GM23338 (cell line): ENCODE measurements around the gene VOPP1. TPM values are rescaled to one million over a fixed set of nuclear protein-coding genes. Genes with fewer than 3 reads are reported as not detected.
A peak's percentile ranks its signal among the peaks of the same experiment; 100 is the strongest.

ENCODE experiments used
- ATAC-seq: fragments of 200-7000 bp; cut with Tn5 transposase; 3 replicates; pipeline ENCODE4 v1.9.1; 2020
- DNase-seq: peaks from one replicate; pipeline ENCODE4 v3.0.0-alpha.2; 2015; ENCODE audit warnings: low spot score
- H2AFZ ChIP-seq: fragments of 200-600 bp; sonication (generic); 2 replicates; pipeline ENCODE4 v1.8.0; 2016; ENCODE audit warnings: antibody characterized with exemption, mild to moderate bottlenecking, moderate library complexity
- H3F3A ChIP-seq: fragments of 200-600 bp; sonication (generic); replicated peaks from 2 replicates; pipeline ENCODE4 v1.8.0; 2017; ENCODE audit warnings: antibody characterized with exemption, mixed run types, low read depth
- H3K27ac ChIP-seq: fragments of 200-600 bp; sonication (generic); 2 replicates; pipeline ENCODE4 v1.6.1; 2016; ENCODE audit warnings: low read depth
- H3K27me3 ChIP-seq: fragments of 200-600 bp; sonication (generic); 2 replicates; pipeline ENCODE4 v1.8.0; 2016; ENCODE audit warnings: mild to moderate bottlenecking, mixed run types, moderate library complexity; ENCODE audit not compliant: insufficient read depth
- H3K36me3 ChIP-seq: fragments of 200-600 bp; sonication (generic); 2 replicates; pipeline ENCODE4 v1.8.0; 2016; ENCODE audit warnings: mild to moderate bottlenecking; ENCODE audit not compliant: insufficient read depth
- H3K4me1 ChIP-seq: fragments of 200-600 bp; sonication (generic); 2 replicates; pipeline ENCODE4 v1.8.0; 2016; ENCODE audit warnings: mild to moderate bottlenecking, moderate library complexity; ENCODE audit not compliant: insufficient read depth
- H3K4me2 ChIP-seq: fragments of 200-600 bp; sonication (generic); 2 replicates; pipeline ENCODE4 v1.7.1; 2017; ENCODE audit warnings: mixed run types
- H3K4me3 ChIP-seq: fragments of 200-600 bp; sonication (generic); 2 replicates; pipeline ENCODE4 v1.6.1; 2016; ENCODE audit warnings: mixed run types
- H3K79me2 ChIP-seq: fragments of 200-600 bp; sonication (generic); replicated peaks from 2 replicates; pipeline ENCODE4 v1.8.0; 2017; ENCODE audit warnings: mild to moderate bottlenecking; ENCODE audit not compliant: insufficient read depth
- H3K9me2 ChIP-seq: fragments of 200-600 bp; sonication (generic); 2 replicates; pipeline ENCODE4 v1.8.0; 2017; ENCODE audit not compliant: insufficient read depth
- H4K20me1 ChIP-seq: fragments of 200-600 bp; sonication (generic); replicated peaks from 2 replicates; pipeline ENCODE4 v1.8.0; 2017; ENCODE audit warnings: mild to moderate bottlenecking; ENCODE audit not compliant: insufficient read depth
- H3K27ac Mint-ChIP-seq: 2 replicates; pipeline ENCODE4 v1.8.0; 2020; ENCODE audit warnings: inconsistent platforms, mild to moderate bottlenecking, moderate library complexity, mixed read lengths
- H3K27me3 Mint-ChIP-seq: 3 replicates; pipeline ENCODE4 v1.8.0; 2022; ENCODE audit warnings: low read depth, mild to moderate bottlenecking, moderate library complexity, mixed read lengths, inconsistent platforms; ENCODE audit not compliant: insufficient read depth, poor library complexity
- H3K36me3 Mint-ChIP-seq: 3 replicates; pipeline ENCODE4 v1.8.0; 2021; ENCODE audit warnings: low read depth, mild to moderate bottlenecking, inconsistent platforms, moderate library complexity, mixed read lengths
- H3K4me1 Mint-ChIP-seq: 3 replicates; pipeline ENCODE4 v1.8.0; 2020; ENCODE audit warnings: mild to moderate bottlenecking, inconsistent platforms, mixed read lengths
- H3K4me3 Mint-ChIP-seq: 3 replicates; pipeline ENCODE4 v1.8.0; 2021; ENCODE audit warnings: moderate library complexity, mild to moderate bottlenecking, inconsistent platforms, mixed read lengths
- H3K9me3 Mint-ChIP-seq: 3 replicates; pipeline ENCODE4 v1.8.0; 2020; ENCODE audit warnings: moderate library complexity, mild to moderate bottlenecking, inconsistent platforms, mixed read lengths
- CREB1 ChIP-seq: fragments of 250-450 bp; sonication (Bioruptor Pico); IDR thresholded peaks from 2 replicates; pipeline ENCODE4 v1.5.0; 2020; ENCODE audit warnings: low read depth, mild to moderate bottlenecking, moderate library complexity
- EZH2 ChIP-seq: fragments of 200-600 bp; sonication (generic); IDR thresholded peaks from one replicate; pipeline ENCODE4 v1.8.0; 2017; ENCODE audit warnings: antibody characterized with exemption, mild to moderate bottlenecking, low read depth; ENCODE audit not compliant: unreplicated experiment
- EZH2phosphoT487 ChIP-seq: fragments of 200-600 bp; sonication (generic); IDR thresholded peaks from one replicate; pipeline ENCODE4 v1.8.1; 2018; ENCODE audit warnings: antibody characterized with exemption; ENCODE audit not compliant: unreplicated experiment
- JUNB ChIP-seq: IDR thresholded peaks from one replicate; pipeline ENCODE4 v1.6.1; 2016; ENCODE audit warnings: antibody characterized with exemption; ENCODE audit not compliant: unreplicated experiment
- NANOG ChIP-seq: IDR thresholded peaks from 2 replicates; pipeline ENCODE4 v1.6.1; 2016; ENCODE audit warnings: antibody characterized with exemption, borderline replicate concordance
- POLR2AphosphoS5 ChIP-seq: IDR thresholded peaks from 2 replicates; pipeline ENCODE4 v1.6.1; 2016; ENCODE audit warnings: antibody characterized with exemption, low read depth
- REST ChIP-seq: IDR thresholded peaks from one replicate; pipeline ENCODE4 v1.6.1; 2018; ENCODE audit warnings: antibody characterized with exemption; ENCODE audit not compliant: unreplicated experiment
- ZNF114 ChIP-seq: fragments of 250-450 bp; sonication (Bioruptor Pico); IDR thresholded peaks from 2 replicates; pipeline ENCODE4 v1.5.0; 2020; ENCODE audit warnings: mild to moderate bottlenecking, moderate library complexity
- ZNF331 ChIP-seq: fragments of 250-450 bp; sonication (Bioruptor Pico); IDR thresholded peaks from 2 replicates; pipeline ENCODE4 v1.5.0; 2020; ENCODE audit warnings: low read depth, mild to moderate bottlenecking, moderate library complexity
- polyA plus RNA-seq: library from polyadenylated mRNA; unstranded; fragments of >200 nt; fragmentation: Nextera tagmentation; extraction: Ambion mirVana; gene quantifications from 2 replicates; pipeline ENCODE4 v1.2.1, GENCODE V29; 2016
- total RNA-seq: library from RNA; depleted of rRNA; stranded (reverse); fragments of >200 nt; shearing (Covaris generic); gene quantifications from 2 replicates; pipeline ENCODE4 v1.2.3, GENCODE V29; 2014
- TF ChIP-seq, protein P1 (sequence below): IDR thresholded peaks from 2 replicates; pipeline ENCODE4 v1.6.1; 2016; ENCODE audit warnings: antibody characterized with exemption
- TF ChIP-seq, protein P2 (sequence below): fragments of 250-450 bp; sonication (Bioruptor Pico); IDR thresholded peaks from 2 replicates; pipeline ENCODE4 v1.5.0; 2020; ENCODE audit warnings: mild to moderate bottlenecking, moderate library complexity

VOPP1 gene
- total and polyA plus RNA-seq, 2 experiments from 2014 or later: 28.2 to 73.7 TPM

DNA sequence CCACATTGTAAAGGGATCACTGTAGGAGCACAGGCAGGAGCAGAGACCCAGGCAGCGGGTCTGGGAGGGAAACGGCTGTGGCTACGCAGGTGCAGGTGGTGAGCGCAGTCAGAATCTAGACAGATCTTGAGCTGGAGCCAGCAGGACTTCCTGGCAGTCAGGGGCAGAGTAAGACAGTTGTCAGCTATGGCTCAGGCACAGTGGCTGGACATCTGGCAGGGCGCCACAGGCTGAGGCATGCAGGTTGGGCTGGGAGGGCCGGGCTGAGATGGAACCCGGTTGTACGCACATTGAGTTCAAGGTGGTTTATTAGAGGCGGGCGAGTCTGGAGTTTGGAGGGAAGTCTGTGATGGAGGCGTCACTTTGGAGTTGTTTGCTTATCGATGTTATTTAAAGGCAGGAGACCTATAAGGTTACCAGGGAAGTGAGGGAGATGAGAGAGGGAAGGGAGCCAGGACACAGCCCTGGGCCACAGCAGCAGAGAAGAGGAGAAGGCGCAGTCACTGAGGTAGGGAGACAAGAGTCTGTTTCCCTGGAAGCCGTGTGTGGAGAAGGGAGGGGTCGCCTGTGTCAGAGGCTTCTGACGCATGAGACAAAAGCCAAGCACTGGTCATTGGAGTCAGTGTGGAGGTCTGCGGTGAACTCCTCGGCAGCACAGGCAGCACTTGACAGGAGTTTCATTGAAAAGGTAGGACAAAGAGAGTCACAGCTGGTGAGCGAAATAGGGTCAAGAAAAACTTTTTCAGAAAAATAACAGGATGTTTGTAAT, 133.4 kb downstream of the VOPP1 start:
- Mint-ChIP-seq H3K4me3 (no peak overlapping the region), H3K27ac (no peak overlapping the region), H3K9me3 (no peaks in the 10 kb centered on the region), H3K36me3 (no peaks in the 10 kb centered on the region), H3K4me1 (peaks cover 6% of the 10 kb centered on the region; the same call in 2 of the 3 replicates), H3K27me3 (peaks cover 13% of the 10 kb centered on the region)
- ATAC-seq (peak; percentile 26; the same call in 2 of the 3 replicates), DNase-seq (no peak)
- H3F3A ChIP-seq: no peaks in the 10 kb centered on the region
- H3K9me2 ChIP-seq: no peaks in the 10 kb centered on the region
- H3K4me1 ChIP-seq: no peaks in the 10 kb centered on the region
- TF ChIP-seq EZH2phosphoT487 (no peak), ZNF114 (CRISPR knock-in tag) (no peak), JUNB (no peak), ZNF331 (CRISPR knock-in tag) (no peak), POLR2AphosphoS5 (no peak), REST (no peak), EZH2 (no peak), CREB1 (CRISPR knock-in tag) (no peak), NANOG (no peak)
- TF ChIP-seq, protein P1, sequence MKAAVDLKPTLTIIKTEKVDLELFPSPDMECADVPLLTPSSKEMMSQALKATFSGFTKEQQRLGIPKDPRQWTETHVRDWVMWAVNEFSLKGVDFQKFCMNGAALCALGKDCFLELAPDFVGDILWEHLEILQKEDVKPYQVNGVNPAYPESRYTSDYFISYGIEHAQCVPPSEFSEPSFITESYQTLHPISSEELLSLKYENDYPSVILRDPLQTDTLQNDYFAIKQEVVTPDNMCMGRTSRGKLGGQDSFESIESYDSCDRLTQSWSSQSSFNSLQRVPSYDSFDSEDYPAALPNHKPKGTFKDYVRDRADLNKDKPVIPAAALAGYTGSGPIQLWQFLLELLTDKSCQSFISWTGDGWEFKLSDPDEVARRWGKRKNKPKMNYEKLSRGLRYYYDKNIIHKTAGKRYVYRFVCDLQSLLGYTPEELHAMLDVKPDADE: no peak
- TF ChIP-seq, protein P2, sequence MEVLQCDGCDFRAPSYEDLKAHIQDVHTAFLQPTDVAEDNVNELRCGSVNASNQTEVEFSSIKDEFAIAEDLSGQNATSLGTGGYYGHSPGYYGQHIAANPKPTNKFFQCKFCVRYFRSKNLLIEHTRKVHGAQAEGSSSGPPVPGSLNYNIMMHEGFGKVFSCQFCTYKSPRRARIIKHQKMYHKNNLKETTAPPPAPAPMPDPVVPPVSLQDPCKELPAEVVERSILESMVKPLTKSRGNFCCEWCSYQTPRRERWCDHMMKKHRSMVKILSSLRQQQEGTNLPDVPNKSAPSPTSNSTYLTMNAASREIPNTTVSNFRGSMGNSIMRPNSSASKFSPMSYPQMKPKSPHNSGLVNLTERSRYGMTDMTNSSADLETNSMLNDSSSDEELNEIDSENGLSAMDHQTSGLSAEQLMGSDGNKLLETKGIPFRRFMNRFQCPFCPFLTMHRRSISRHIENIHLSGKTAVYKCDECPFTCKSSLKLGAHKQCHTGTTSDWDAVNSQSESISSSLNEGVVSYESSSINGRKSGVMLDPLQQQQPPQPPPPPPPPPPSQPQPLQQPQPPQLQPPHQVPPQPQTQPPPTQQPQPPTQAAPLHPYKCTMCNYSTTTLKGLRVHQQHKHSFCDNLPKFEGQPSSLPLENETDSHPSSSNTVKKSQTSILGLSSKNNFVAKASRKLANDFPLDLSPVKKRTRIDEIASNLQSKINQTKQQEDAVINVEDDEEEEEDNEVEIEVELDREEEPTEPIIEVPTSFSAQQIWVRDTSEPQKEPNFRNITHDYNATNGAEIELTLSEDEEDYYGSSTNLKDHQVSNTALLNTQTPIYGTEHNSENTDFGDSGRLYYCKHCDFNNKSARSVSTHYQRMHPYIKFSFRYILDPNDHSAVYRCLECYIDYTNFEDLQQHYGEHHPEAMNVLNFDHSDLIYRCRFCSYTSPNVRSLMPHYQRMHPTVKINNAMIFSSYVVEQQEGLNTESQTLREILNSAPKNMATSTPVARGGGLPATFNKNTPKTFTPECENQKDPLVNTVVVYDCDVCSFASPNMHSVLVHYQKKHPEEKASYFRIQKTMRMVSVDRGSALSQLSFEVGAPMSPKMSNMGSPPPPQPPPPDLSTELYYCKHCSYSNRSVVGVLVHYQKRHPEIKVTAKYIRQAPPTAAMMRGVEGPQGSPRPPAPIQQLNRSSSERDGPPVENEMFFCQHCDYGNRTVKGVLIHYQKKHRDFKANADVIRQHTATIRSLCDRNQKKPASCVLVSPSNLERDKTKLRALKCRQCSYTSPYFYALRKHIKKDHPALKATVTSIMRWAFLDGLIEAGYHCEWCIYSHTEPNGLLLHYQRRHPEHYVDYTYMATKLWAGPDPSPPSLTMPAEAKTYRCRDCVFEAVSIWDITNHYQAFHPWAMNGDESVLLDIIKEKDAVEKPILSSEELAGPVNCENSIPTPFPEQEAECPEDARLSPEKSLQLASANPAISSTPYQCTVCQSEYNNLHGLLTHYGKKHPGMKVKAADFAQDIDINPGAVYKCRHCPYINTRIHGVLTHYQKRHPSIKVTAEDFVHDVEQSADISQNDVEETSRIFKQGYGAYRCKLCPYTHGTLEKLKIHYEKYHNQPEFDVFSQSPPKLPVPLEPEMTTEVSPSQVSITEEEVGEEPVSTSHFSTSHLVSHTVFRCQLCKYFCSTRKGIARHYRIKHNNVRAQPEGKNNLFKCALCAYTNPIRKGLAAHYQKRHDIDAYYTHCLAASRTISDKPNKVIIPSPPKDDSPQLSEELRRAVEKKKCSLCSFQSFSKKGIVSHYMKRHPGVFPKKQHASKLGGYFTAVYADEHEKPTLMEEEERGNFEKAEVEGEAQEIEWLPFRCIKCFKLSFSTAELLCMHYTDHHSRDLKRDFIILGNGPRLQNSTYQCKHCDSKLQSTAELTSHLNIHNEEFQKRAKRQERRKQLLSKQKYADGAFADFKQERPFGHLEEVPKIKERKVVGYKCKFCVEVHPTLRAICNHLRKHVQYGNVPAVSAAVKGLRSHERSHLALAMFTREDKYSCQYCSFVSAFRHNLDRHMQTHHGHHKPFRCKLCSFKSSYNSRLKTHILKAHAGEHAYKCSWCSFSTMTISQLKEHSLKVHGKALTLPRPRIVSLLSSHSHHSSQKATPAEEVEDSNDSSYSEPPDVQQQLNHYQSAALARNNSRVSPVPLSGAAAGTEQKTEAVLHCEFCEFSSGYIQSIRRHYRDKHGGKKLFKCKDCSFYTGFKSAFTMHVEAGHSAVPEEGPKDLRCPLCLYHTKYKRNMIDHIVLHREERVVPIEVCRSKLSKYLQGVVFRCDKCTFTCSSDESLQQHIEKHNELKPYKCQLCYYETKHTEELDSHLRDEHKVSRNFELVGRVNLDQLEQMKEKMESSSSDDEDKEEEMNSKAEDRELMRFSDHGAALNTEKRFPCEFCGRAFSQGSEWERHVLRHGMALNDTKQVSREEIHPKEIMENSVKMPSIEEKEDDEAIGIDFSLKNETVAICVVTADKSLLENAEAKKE (CRISPR knock-in tag): no peak
- H3K27me3 ChIP-seq: no peaks in the 10 kb centered on the region
- H3K27ac ChIP-seq: no peak overlapping the region
- no peaks in the 10 kb centered on the region for H4K20me1 ChIP-seq
- H2AFZ ChIP-seq: no peak overlapping the region
- no peak overlapping the region for H3K4me2 ChIP-seq
- no peaks in the 10 kb centered on the region for H3K36me3 ChIP-seq
- no peaks in the 10 kb centered on the region for H3K79me2 ChIP-seq
- H3K4me3 ChIP-seq: no peak overlapping the region
